Bronchial epithelial cell (primary cell): ENCODE data around the gene RBFA. TPM values are rescaled to one million over a fixed set of nuclear protein-coding genes. Genes with fewer than 3 reads are reported as not detected.

Experiments used
- DNase-seq: peaks from one replicate; pipeline ENCODE4 v3.0.0-alpha.2; 2010; ENCODE audit warnings: low read depth
- FAIRE-seq: peaks from 2 replicates; lab custom pipeline; 2011; peaks lifted over from hg19 to GRCh38; lab: Jason Lieb, UNC
- H3K27me3 ChIP-seq: 2 replicates; pipeline ENCODE4 v1.5.1; 2011; ENCODE audit warnings: low read length; ENCODE audit not compliant: control insufficient read depth, insufficient read depth
- H3K36me3 ChIP-seq: 2 replicates; pipeline ENCODE4 v1.5.1; 2011; ENCODE audit warnings: low read length; ENCODE audit not compliant: control insufficient read depth, insufficient read depth
- H3K4me3 ChIP-seq: 2 replicates; pipeline ENCODE4 v1.5.1; 2011; ENCODE audit warnings: mild to moderate bottlenecking, low read depth, low read length, control low read depth
- CTCF ChIP-seq: IDR thresholded peaks from 2 replicates; pipeline ENCODE4 v1.5.1; 2011; ENCODE audit warnings: mild to moderate bottlenecking, moderate library complexity, low read length, control low read depth, inconsistent platforms; ENCODE audit not compliant: insufficient read depth, severe bottlenecking
- total RNA-seq: library from RNA; depleted of rRNA; stranded (reverse); fragments of >200 nt; gene quantifications from 2 replicates; pipeline ENCODE4 v1.2.1, GENCODE V29; 2014

RBFA gene
- total RNA-seq, 1 donor from 2014 or later = 43.2 TPM

GRCh38 chr18:80077873-80078272 is 43.6 kb downstream of the RBFA start:
- FAIRE-seq (no peak), DNase-seq (no peak)
- H3K36me3 ChIP-seq = no peaks in the 10 kb centered on the region
- H3K27me3 ChIP-seq = no peaks in the 10 kb centered on the region
- no peak for TF ChIP-seq CTCF
- no peak overlapping the region for H3K4me3 ChIP-seq

Other genes starting within 250 kb of the RBFA start
- gene KCNG2, start 236.5 kb upstream of the RBFA start, total RNA-seq = not detected in 2 replicates
- gene SLC66A2, start 82.8 kb upstream of the RBFA start, total RNA-seq = 60.6 and 69.4 TPM in 2 replicates
- 28.2 and 28.4 TPM in 2 replicates for gene HSBP1L1, start 69.8 kb upstream of the RBFA start, total RNA-seq
- 44.0 and 53.5 TPM in 2 replicates for gene TXNL4A, start 45.9 kb upstream of the RBFA start, total RNA-seq
- 19.3 and 21.6 TPM in 2 replicates for gene ADNP2, start 74.8 kb downstream of the RBFA start, total RNA-seq
- 12.4 and 13.2 TPM in 2 replicates for gene PARD6G, start 213.1 kb downstream of the RBFA start, total RNA-seq